ENCODE results near the gene PARD3.

The PARD3 gene

GRCh38 chr10:34240039-34240438, 575.1 kb downstream of the PARD3 start:
- DNase-seq (ENCODE audit: low read depth in 2 of 2, low spot score in 1 of 2) = no peak

- DNase-seq (ENCODE audit: low read depth in 2 of 2, low spot score in 1 of 2) = no peak
Measured at GRCh38 chr10:34237898-34238455, 577.1 kb downstream of the PARD3 start.

DNA sequence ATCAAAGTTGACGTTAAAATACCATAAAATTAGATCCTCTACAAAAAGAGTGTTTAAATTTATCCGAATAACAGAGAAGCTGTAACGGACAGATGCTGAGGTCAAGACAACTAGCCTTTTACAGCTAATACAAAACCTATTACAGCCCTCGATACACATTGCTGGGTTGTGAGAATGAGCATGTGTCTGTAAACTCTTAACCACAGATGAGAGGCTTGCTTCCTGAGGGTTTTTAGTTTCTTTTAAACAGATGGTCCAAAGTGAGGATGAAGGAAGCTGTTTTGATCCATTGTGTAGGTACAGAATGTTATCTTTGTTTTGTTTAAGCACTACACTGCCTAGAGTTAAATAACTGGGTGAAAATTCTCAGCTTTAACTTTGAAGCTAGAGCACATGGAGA, 578.2 kb downstream of the PARD3 start:
- DNase-seq (ENCODE audit: low read depth in 2 of 2, low spot score in 1 of 2) = no peak

DNA sequence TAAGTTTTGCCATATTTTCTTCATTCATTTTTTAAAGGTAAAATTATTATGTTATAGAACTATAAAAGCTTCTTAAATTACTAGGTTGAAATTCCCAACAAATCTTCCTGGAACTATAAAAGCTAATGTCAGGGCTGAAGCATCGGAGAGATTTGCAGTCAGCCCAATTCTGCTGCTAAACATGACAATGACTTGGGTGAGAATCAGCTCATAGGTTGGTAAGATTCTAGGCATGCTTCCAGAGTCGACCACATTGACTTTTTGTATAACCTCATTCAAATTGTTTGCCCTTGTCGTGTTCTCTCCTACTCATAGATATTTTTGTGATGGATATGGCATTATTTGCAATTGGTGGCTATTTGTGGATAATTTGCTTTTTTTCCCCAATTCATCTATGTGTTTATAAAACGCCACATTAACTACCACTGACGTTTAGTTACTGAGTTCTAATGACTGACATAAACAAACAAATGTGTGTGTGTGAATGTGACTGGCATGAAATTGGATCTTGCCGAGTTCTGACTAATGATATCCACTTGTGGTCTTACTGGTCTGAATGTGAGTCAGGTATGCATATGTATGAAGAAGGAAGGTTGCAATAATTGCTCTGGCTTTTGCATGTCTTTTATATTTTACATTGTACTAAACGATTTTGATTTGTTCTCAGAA, 579.8 kb downstream of the PARD3 start:
- no peak for DNase-seq (ENCODE audit: low read depth in 2 of 2, low spot score in 1 of 2)

GRCh38 chr10:34232481-34232880, 582.6 kb downstream of the PARD3 start:
- DNase-seq (ENCODE audit: low read depth in 2 of 2, low spot score in 1 of 2) = no peak

DNA sequence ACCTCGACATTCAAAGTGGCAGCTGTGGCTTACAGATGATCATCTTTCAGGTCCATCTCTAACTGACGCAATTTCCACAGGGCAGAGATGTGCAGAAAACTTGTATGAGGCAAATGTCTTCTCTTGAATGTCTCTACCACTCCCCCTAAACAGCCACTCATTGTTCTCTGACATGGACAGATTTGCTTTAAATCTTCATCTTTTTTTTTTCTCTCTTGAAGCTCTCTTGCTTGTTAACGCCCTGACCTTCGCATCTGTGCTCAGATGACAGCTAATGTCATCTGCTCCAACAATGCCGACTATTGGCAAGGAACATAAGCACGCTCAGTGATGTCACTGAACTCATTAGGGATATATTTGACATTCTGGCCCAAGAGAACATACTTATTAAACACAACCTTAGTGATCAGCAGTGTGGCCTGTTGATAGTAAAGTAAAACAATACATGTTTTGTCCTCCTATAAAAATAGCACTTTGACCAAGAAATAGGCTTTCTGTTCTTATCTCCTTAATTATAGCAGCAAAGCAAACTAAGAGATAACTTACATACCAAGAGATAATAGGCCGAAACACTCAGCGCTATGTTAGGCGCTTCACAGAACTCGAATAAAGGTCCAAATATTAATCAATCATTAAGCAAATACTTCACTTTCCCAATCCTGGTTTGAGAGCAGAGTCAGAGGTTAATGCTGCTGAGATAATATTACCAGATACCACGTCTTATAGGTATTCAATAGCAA, 583.5 kb downstream of the PARD3 start:
- DNase-seq (ENCODE audit: low read depth in 2 of 2, low spot score in 1 of 2) = no peak

GRCh38 chr10:34229917-34230316, 585.2 kb downstream of the PARD3 start:
- no peak for DNase-seq (ENCODE audit: low read depth in 2 of 2, low spot score in 1 of 2)

- DNase-seq (ENCODE audit: low read depth in 2 of 2, low spot score in 1 of 2) = no peak
Measured at GRCh38 chr10:34228066-34228465, 587.0 kb downstream of the PARD3 start.

DNA sequence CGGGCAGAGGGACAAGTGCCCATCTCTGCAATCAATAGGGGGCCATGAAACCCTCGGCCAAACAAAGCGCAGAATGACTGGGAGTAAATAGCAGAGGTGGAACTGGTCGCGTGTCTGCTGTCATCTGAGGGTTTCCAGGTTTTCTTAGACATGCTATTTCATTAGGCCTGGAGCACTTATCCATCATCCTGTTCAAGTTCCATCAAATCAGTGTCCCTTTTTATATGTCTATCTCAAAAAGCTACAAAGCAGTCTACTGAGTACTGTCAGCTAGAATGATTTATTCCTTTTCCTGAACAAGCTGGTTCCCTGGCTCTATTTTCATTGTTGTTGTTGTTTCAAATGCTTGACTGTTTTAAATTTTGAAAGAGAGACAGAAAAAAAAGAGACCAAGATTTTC, 590.5 kb downstream of the PARD3 start:
- DNase-seq (ENCODE audit: low read depth in 2 of 2, low spot score in 1 of 2) = no peak

DNA sequence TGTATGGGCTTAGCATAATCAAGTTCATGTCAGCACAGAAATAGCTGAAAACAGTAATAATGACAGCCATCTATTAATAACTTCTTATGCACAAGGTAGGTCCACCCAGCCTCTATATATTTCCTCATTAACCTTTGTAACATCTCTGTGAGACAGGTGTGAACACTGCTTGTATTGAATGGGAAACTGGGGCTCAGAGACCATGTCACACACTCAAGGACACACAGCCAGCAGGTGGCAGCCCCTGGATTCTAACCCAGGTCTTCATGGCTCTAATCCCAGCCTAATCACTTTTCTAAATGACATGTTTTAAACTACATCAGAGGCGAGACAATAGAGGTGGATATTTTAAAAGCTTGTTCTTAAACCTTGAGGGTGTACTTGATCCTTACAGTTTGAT, 591.4 kb downstream of the PARD3 start:
- no peak for DNase-seq (ENCODE audit: low read depth in 2 of 2, low spot score in 1 of 2)

- no peak for DNase-seq (ENCODE audit: low read depth in 2 of 2, low spot score in 1 of 2)
Measured at GRCh38 chr10:34222359-34222758, 592.7 kb downstream of the PARD3 start.

DNA sequence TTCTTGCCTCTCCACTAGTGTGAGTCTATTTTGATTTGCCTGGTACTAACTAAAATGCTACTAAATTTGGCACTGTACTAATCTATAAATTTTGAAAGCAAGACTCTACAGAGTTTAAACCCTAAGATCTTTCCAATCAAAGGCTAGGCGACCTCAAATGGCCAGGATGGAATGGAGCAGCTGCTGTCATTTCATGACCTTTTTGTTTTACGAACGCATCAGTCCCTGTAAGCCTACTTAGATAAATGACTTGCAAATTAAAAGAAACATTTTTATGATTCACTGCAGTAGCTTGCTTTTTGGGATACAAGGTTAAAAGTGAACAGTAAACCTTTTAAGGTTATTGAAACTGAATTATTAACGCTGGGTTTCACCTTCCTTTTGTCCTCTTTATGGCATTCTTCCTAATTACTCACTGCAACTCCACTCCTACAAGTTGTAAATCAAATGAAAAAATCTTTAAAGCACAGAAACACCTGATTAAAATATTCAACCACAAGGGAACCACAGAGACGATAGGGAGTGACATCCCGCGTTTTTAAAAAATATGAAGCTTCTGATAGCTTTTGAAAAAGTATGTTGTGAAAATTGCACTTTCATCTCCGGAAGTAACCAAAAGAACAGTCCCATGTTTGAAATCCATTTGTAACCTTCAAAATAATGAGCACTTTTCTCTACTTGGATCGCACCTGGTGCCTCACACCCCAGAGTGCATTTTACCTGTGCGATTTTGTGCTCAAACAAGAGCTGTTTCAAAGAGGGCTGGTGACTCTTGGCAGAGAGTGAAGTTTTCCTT, 595.1 kb downstream of the PARD3 start:
- no peak for DNase-seq (ENCODE audit: low read depth in 2 of 2, low spot score in 1 of 2)

- no peak for DNase-seq (ENCODE audit: low read depth in 2 of 2, low spot score in 1 of 2)
Measured at GRCh38 chr10:34217524-34217923, 597.6 kb downstream of the PARD3 start.

- DNase-seq (ENCODE audit: low read depth in 2 of 2, low spot score in 1 of 2) = no peak
Measured at GRCh38 chr10:34216348-34216945, 598.6 kb downstream of the PARD3 start.

DNA sequence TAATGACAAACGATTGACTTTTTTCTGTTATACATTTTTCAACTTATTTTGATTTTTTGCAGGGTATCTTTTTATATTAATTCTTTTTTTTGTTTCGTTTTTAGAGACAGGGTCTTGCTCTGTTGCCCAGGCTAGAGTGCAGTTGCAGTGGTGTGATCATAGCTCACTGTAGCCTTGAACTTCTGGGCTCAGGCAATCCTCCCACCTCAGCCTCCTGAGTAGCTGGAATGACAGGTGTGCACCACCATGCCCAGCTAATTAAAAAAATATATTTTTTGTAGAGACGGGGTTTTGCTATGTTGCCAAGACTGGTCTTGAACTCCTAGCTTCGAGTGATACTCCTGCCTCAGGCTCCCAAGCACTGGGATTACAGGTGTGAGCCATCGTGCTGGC, 601.3 kb downstream of the PARD3 start:
- no peak for DNase-seq (ENCODE audit: low read depth in 2 of 2, low spot score in 1 of 2)

DNA sequence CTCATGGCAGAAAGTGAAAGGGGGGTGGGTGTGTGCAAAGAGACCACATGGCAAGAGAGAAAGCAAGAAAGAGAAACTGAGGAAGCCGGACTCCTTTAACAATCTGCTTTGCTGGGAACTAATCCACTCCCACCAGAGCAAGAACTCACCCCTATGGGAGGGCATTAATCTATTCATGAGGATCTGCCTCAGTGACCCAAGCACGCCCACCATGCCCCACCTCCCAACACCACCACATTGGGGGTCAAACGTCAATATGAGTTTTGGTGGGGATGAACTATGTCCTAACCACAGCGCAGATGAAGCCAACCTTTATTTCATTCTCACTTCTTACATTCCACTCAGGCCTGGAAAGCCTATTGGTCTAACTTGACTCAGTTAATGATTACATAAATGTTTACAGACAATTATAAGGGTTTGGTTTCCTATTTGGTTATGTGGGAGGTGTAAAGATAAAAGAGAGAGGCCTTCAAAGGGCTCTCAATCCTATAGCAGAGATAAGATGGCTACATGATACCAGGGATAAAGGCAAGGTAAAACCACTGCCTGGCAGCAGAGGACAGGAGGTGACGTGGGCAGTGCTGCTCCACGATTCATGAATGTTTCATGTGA, 601.8 kb downstream of the PARD3 start:
- no peak for DNase-seq (ENCODE audit: low read depth in 2 of 2, low spot score in 1 of 2)

GRCh38 chr10:34207343-34207742, 607.8 kb downstream of the PARD3 start:
- no peak for DNase-seq (ENCODE audit: low read depth in 2 of 2, low spot score in 1 of 2)

DNA sequence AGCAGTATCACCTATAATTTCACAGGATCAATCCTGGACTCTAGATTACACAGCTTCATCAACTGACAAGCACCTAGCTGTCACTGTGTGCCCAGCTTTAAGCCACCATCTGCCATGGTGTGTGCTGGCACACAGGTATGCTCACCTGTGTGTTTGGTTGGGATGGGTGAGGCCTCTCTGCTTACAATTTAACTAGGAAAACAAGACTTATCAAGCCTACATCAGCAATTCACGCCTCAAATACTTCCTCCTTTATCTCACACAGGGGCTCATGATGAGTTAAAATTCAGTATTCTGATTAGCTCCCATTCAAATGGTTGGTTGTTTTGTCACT, 608.2 kb downstream of the PARD3 start:
- DNase-seq (ENCODE audit: low read depth in 2 of 2, low spot score in 1 of 2) = no peak

DNA sequence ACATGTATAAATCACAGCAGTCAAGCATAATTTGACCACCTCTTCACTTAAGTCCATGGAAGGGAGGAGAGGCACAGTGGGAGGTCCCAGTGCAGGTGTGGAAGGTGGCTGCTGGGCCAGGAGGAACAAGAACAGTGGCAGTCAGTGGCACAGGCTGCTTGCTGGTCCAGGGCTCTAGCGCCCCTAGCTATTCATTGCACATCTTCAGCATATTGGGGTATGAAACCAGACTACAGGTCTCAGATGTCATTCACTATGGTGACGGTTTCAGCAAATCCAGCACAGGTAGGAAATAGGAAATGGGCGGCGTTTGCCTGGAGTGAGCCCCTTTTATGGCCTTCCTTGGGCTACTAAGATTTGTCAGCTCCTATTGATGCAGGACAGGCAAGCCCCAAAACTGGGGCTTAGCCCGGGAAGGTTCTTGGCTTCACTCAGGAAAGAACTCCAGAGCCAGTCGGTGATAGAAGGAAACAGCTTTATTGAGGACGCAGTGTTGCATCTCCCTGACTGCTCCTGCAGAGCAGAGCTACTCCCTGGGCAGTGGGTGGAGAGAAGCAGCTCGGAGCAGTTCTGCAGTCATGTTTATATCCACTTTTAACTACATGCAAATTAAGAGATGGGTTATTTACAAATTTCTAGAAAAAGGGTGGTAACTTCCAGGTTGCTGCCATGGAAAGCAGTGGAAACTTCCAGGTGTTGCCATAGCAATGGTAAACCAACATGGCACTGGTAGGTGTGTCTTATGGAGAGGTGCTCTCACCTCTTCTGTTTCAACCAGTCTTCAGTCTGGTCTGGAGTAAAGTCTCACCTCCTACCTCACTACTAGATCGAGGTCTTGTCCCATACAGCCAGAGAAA, 608.8 kb downstream of the PARD3 start:
- DNase-seq (ENCODE audit: low read depth in 2 of 2, low spot score in 1 of 2) = no peak

DNA sequence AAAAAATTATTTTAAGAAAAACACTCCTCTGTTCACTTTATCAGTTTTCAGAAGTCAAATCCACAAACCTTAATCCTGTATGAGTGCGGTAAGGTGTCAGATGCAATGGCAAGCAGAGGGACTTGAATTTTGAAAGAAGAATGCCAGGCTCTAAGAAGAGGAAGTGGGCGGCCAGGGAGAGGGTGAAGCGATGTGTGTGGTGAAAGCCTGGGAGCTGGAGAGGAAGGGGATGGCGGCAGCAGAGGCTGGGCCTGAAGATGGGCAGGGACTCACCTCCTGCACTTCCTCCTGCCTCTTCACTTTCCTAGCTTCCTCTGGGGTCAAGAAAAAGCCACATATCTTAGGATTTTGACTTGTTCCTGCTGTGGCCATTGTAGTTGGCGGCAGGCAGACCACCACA, 609.6 kb downstream of the PARD3 start:
- no peak for DNase-seq (ENCODE audit: low read depth in 2 of 2, low spot score in 1 of 2)
